ENCODE measurements around the gene ROR1. TPM values are rescaled to one million over a fixed set of nuclear protein-coding genes. Genes with fewer than 3 reads are reported as not detected.
"Not testable (repeated sequence)": the region's sequence is repeated elsewhere in the genome, so short reads cannot be mapped to it uniquely, and the experiment has no call there.

The ROR1 gene
- total and polyA plus RNA-seq, 3 donors from 2014 or later, result 3.3 to 5.1 (median 4.6) TPM

- no peaks in the 10 kb centered on the region for H3K4me1 ChIP-seq
- no peaks in the 10 kb centered on the region for H3K36me3 ChIP-seq (ENCODE audit: low read depth, missing control alignments)
- no peaks in the 10 kb centered on the region for H3K9me3 ChIP-seq
- H3K4me3 ChIP-seq, result no peak overlapping the region
- no peak for DNase-seq
- TF ChIP-seq, protein P1, sequence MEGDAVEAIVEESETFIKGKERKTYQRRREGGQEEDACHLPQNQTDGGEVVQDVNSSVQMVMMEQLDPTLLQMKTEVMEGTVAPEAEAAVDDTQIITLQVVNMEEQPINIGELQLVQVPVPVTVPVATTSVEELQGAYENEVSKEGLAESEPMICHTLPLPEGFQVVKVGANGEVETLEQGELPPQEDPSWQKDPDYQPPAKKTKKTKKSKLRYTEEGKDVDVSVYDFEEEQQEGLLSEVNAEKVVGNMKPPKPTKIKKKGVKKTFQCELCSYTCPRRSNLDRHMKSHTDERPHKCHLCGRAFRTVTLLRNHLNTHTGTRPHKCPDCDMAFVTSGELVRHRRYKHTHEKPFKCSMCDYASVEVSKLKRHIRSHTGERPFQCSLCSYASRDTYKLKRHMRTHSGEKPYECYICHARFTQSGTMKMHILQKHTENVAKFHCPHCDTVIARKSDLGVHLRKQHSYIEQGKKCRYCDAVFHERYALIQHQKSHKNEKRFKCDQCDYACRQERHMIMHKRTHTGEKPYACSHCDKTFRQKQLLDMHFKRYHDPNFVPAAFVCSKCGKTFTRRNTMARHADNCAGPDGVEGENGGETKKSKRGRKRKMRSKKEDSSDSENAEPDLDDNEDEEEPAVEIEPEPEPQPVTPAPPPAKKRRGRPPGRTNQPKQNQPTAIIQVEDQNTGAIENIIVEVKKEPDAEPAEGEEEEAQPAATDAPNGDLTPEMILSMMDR (IDR thresholded peaks at IDR 0.05), result no peak
- TF ChIP-seq POLR2A (IDR thresholded peaks at IDR 0.05), result no peak
- intact Hi-C loops (cut with DNase I; ENCODE audit: low total_unique reads), result no loop called here
- no peaks in the 10 kb centered on the region for H3K27me3 ChIP-seq
- H3K27ac ChIP-seq, result no peak overlapping the region
These were observed 48.7 kb downstream of the ROR1 start for GRCh38 chr1:63822540-63822939.

- 87 to 96% methylated on average over 1 of the region's 1 CpG for WGBS, 2 donors
- no peaks in the 10 kb centered on the region for H3K4me1 ChIP-seq
- no peak overlapping the region for H3K4me3 ChIP-seq
- TF ChIP-seq, protein P1 (IDR thresholded peaks at IDR 0.05), result no peak
- TF ChIP-seq POLR2A (IDR thresholded peaks at IDR 0.05), result no peak
- H3K27ac ChIP-seq, result no peak overlapping the region
- DNase-seq, result no peak
- H3K9me3 ChIP-seq, result no peaks in the 10 kb centered on the region
- no peaks in the 10 kb centered on the region for H3K27me3 ChIP-seq
- H3K36me3 ChIP-seq (ENCODE audit: low read depth, missing control alignments), result no peaks in the 10 kb centered on the region
- intact Hi-C loops (cut with DNase I; ENCODE audit: low total_unique reads), result no loop called here
These were observed 50.6 kb downstream of the ROR1 start for GRCh38 chr1:63824451-63824850.

GRCh38 chr1:63825111-63825510 is 51.3 kb downstream of the ROR1 start:
- Histone ChIP-seq H3K27ac (no peak overlapping the region), H3K4me1 (no peaks in the 10 kb centered on the region), H3K4me3 (no peak overlapping the region), H3K9me3 (no peaks in the 10 kb centered on the region), H3K27me3 (no peaks in the 10 kb centered on the region), H3K36me3 (ENCODE audit: low read depth, missing control alignments) (no peaks in the 10 kb centered on the region)
- 91 to 94% methylated on average over 1 of the region's 1 CpG for WGBS, 2 donors
- intact Hi-C loops (cut with DNase I; ENCODE audit: low total_unique reads), result no loop called here
- DNase-seq, result no peak
- TF ChIP-seq, protein P1 (IDR thresholded peaks at IDR 0.05), result no peak
- TF ChIP-seq POLR2A (IDR thresholded peaks at IDR 0.05), result no peak

DNA sequence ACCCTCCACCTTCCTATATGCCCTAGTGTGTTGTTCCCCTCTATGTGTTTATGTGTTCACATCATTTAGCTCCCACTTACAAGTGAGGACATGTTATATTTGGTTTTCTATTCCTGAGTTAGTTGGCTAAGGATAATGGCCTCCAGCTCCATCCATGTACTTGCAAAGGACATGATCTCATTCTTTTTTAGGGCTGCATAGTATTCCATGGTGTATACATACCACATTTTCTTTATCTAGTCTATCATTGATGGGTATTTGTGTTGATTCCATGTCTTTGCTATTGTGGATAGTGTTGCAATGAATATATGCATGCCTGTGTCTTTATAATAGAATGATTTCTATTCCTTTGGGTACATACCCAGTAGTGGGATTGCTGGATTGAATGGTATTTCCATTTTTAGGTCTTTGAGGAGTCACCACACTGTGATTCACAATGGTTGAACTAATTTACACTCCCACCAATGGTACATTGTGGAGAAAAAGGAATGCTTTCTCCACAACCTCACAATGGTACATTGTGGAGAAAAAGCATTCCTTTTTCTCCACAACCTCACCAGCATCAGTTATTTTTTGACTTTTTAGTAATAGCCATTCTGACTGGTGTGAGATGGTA is 52.5 kb downstream of the ROR1 start:
- intact Hi-C loops (cut with DNase I; ENCODE audit: low total_unique reads); H3K4me3 ChIP-seq; DNase-seq; H3K9me3 ChIP-seq; H3K4me1 ChIP-seq; H3K27ac ChIP-seq; H3K27me3 ChIP-seq; H3K36me3 ChIP-seq (ENCODE audit: low read depth, missing control alignments): not testable (repeated sequence)

DNA sequence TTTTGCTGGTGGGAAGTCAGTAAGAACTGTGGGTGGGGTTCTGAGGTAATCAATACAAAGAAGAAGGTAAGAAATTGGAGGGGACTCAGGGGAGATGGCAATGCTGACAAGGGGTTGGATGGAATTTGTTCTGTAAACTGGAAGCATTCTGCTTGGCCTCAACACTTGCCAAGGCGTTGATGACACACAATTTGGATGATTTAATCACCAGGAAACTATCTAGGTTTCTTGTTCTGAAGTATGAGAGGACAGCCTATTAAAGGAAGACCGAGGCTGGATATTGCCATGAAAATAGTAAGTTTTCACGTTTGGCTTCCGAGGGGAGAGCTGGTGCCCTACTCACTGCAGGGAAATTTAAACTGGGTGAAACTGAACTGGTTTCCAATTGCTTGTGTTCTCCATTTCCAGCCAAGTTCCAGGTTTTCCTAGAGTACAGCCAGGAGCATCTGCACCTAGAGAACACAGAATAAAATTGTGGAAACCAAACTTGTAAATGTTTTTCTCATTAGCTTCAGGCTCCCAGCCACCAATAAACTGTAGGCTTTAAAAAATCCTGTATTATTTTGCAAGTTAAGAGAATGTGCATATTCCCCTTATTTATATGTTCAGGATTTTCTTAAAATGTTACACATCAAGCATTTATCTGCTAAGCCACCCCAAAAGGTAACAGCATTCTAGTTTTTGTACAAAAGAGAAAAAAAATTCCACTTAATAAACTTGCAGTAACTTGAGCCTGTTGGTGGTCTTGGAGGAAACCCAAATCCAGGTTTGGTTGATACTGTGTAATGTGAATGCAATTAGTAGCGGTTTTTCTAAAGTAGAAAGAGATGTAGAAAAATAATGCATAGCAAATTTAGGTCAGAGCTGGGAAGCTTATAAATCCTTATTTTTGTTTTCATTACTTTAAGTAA is 53.8 kb downstream of the ROR1 start:
- DNase-seq, result no peak
- H3K36me3 ChIP-seq (ENCODE audit: low read depth, missing control alignments), result no peaks in the 10 kb centered on the region
- intact Hi-C loops (cut with DNase I; ENCODE audit: low total_unique reads), result no loop called here
- H3K27ac ChIP-seq, result no peak overlapping the region
- WGBS, 2 donors, result 61 to 71% methylated on average over 5 of the region's 5 CpGs
- no peak overlapping the region for H3K4me3 ChIP-seq
- H3K9me3 ChIP-seq, result no peaks in the 10 kb centered on the region
- H3K27me3 ChIP-seq, result no peaks in the 10 kb centered on the region
- no peaks in the 10 kb centered on the region for H3K4me1 ChIP-seq
- no peak for TF ChIP-seq POLR2A (IDR thresholded peaks at IDR 0.05)
- TF ChIP-seq, protein P1 (IDR thresholded peaks at IDR 0.05), result no peak

Measured in testis (tissue), 3 donors.